Measurements from ENCODE around the gene LRRIQ4. TPM values are rescaled to one million over a fixed set of nuclear protein-coding genes. Genes with fewer than 3 reads are reported as not detected.

The LRRIQ4 gene
- total RNA-seq, 4 donors from 2014 or later = 0.23 TPM; not detected in 3

- Histone ChIP-seq H3K36me3 (peaks cover 0 to 5% (median 0%) of the 10 kb centered on the region in 4 donors), H3K4me1 (peaks cover 15 to 38% (median 35%) of the 10 kb centered on the region in 4 donors), H3K9me3 (no peaks in the 10 kb centered on the region), H3K4me3 (no peak overlapping the region), H3K27ac (replicated peaks in 1 of 4) (no peak overlapping the region), H3K27me3 (no peaks in the 10 kb centered on the region)
- WGBS = 43% methylated on average over 2 of the region's 2 CpGs
- TF ChIP-seq EP300 (IDR thresholded peaks at IDR 0.05) (no peak), POLR2AphosphoS5 (IDR thresholded peaks at IDR 0.05) (no peak), POLR2A (IDR thresholded peaks at IDR 0.05; ENCODE audit: low read depth) (no peak), CTCF (IDR thresholded peaks at IDR 0.05) (no peak)
- intact Hi-C loops (cut with DNase I) = no loop called here
- no peak for DNase-seq (ENCODE audit: extremely low spot score)
Observed at GRCh38 chr3:169809230-169809795, 3.4 kb upstream of the LRRIQ4 start.

- no peaks in the 10 kb centered on the region for H3K36me3 ChIP-seq
- peak overlapping the region; percentile 70 to 83 (median 76) for H3K4me3 ChIP-seq
- 7% methylated on average over 21 of the region's 29 CpGs for WGBS
- H3K27ac ChIP-seq (replicated peaks in 1 of 4) = peak overlapping the region; percentile 75 to 84 (median 81)
- peaks cover 15 to 38% (median 35%) of the 10 kb centered on the region in 4 donors for H3K4me1 ChIP-seq
- no peaks in the 10 kb centered on the region for H3K27me3 ChIP-seq
- no peak for TF ChIP-seq CTCF (IDR thresholded peaks at IDR 0.05)
- no peak for TF ChIP-seq POLR2AphosphoS5 (IDR thresholded peaks at IDR 0.05)
- TF ChIP-seq POLR2A (IDR thresholded peaks at IDR 0.05; ENCODE audit: low read depth) = no peak
- TF ChIP-seq EP300 (IDR thresholded peaks at IDR 0.05) = no peak
- intact Hi-C loops (cut with DNase I) = no loop called here
- no peak for DNase-seq (ENCODE audit: extremely low spot score)
- no peaks in the 10 kb centered on the region for H3K9me3 ChIP-seq
Observed at GRCh38 chr3:169811631-169812331, 889 bp upstream of the LRRIQ4 start.

GRCh38 chr3:169813278-169813677 is 608 bp downstream of the LRRIQ4 start:
- DNase-seq (ENCODE audit: extremely low spot score) = no peak
- Histone ChIP-seq H3K27ac (replicated peaks in 1 of 4) (peak overlapping the region in 2 of 4 donors; percentile 75 to 84), H3K4me3 (peak overlapping the region; percentile 70 to 83 (median 76)), H3K36me3 (no peaks in the 10 kb centered on the region), H3K4me1 (peaks cover 15 to 38% (median 35%) of the 10 kb centered on the region in 4 donors), H3K27me3 (no peaks in the 10 kb centered on the region), H3K9me3 (no peaks in the 10 kb centered on the region)
- TF ChIP-seq EP300 (IDR thresholded peaks at IDR 0.05) (no peak), CTCF (IDR thresholded peaks at IDR 0.05) (no peak), POLR2AphosphoS5 (IDR thresholded peaks at IDR 0.05) (no peak), POLR2A (IDR thresholded peaks at IDR 0.05; ENCODE audit: low read depth) (no peak)
- intact Hi-C loops (cut with DNase I) = no loop called here
- WGBS = 66% methylated on average over 8 of the region's 8 CpGs

- H3K27me3 ChIP-seq = no peaks in the 10 kb centered on the region
- no peak for TF ChIP-seq POLR2AphosphoS5 (IDR thresholded peaks at IDR 0.05)
- peak in 1 of 3 experiments; percentile 22 for TF ChIP-seq CTCF (IDR thresholded peaks at IDR 0.05)
- 85% methylated on average over 22 of the region's 27 CpGs for WGBS
- no peaks in the 10 kb centered on the region for H3K36me3 ChIP-seq
- intact Hi-C loops (cut with DNase I) = no loop called here
- peaks cover 15 to 38% (median 35%) of the 10 kb centered on the region in 4 donors for H3K4me1 ChIP-seq
- H3K9me3 ChIP-seq = no peaks in the 10 kb centered on the region
- H3K27ac ChIP-seq (replicated peaks in 1 of 4) = no peak overlapping the region
- DNase-seq (ENCODE audit: extremely low spot score) = no peak
- H3K4me3 ChIP-seq = peak overlapping the region; percentile 70 to 83 (median 76)
Observed at GRCh38 chr3:169813757-169814517, 1.3 kb downstream of the LRRIQ4 start.
